ENCODE measurements around the gene REN. TPM values are rescaled to one million over a fixed set of nuclear protein-coding genes. Genes with fewer than 3 reads are reported as not detected.
A peak's percentile ranks its signal among the peaks of the same experiment; 100 is the strongest.

Gene REN
- total and polyA plus RNA-seq, 9 of the 15 experiments (the other 6 are each of a cell fraction or from before 2014, with no cell fraction given), result 1.7 to 9.9 (median 3.1) TPM

DNA sequence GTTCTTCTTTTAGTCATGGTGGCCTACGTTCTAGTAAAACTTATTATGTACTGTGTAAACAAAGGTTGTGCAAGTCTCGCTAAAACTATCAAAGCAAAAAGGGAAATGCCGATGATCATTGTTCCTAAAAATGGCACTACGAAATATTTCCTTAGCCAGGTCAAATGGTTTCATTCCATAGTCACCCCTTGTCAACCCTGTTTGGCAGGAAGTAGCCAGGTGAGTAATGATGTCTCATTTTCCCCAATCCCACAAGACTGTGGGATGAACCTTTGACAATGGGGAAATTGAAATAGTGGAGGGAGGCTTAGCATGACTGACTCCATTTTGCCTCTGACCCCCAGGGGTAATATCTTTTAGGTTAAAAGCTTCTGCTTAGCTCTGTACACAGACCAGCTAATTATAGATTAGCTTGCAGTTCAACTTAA lies 5.6 kb upstream of the REN start (continued):
- TF ChIP-seq, protein P1, sequence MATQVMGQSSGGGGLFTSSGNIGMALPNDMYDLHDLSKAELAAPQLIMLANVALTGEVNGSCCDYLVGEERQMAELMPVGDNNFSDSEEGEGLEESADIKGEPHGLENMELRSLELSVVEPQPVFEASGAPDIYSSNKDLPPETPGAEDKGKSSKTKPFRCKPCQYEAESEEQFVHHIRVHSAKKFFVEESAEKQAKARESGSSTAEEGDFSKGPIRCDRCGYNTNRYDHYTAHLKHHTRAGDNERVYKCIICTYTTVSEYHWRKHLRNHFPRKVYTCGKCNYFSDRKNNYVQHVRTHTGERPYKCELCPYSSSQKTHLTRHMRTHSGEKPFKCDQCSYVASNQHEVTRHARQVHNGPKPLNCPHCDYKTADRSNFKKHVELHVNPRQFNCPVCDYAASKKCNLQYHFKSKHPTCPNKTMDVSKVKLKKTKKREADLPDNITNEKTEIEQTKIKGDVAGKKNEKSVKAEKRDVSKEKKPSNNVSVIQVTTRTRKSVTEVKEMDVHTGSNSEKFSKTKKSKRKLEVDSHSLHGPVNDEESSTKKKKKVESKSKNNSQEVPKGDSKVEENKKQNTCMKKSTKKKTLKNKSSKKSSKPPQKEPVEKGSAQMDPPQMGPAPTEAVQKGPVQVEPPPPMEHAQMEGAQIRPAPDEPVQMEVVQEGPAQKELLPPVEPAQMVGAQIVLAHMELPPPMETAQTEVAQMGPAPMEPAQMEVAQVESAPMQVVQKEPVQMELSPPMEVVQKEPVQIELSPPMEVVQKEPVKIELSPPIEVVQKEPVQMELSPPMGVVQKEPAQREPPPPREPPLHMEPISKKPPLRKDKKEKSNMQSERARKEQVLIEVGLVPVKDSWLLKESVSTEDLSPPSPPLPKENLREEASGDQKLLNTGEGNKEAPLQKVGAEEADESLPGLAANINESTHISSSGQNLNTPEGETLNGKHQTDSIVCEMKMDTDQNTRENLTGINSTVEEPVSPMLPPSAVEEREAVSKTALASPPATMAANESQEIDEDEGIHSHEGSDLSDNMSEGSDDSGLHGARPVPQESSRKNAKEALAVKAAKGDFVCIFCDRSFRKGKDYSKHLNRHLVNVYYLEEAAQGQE (IDR thresholded peaks at IDR 0.05; ENCODE audit: borderline replicate concordance), result no peak
- TF ChIP-seq, protein P1 (CRISPR knock-in tag; IDR thresholded peaks at IDR 0.05; ENCODE audit: low read depth), result peak; percentile 57; the same call in 1 of the 2 replicates
- TF ChIP-seq L3MBTL2 (IDR thresholded peaks at IDR 0.05) (no peak), FOS (IDR thresholded peaks at IDR 0.05; ENCODE audit: extremely low read depth, insufficient read length) (no peak), ILK (tag; IDR thresholded peaks at IDR 0.05; ENCODE audit: borderline replicate concordance, low read depth) (peak; percentile 67), ZNF584 (CRISPR knock-in tag; IDR thresholded peaks at IDR 0.05; ENCODE audit: low read depth) (peak; percentile 93; the same call in 1 of the 2 replicates), ZNF780A (CRISPR knock-in tag; IDR thresholded peaks at IDR 0.05) (no peak), TARDBP (IDR thresholded peaks at IDR 0.05) (no peak), SRSF3 (IDR thresholded peaks at IDR 0.05; ENCODE audit: insufficient read depth, low read length) (no peak)
- TF ChIP-seq, protein P2, sequence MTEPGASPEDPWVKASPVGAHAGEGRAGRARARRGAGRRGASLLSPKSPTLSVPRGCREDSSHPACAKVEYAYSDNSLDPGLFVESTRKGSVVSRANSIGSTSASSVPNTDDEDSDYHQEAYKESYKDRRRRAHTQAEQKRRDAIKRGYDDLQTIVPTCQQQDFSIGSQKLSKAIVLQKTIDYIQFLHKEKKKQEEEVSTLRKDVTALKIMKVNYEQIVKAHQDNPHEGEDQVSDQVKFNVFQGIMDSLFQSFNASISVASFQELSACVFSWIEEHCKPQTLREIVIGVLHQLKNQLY (CRISPR knock-in tag; conservative IDR thresholded peaks at IDR 0.05), result no peak
- TF ChIP-seq, protein P3, sequence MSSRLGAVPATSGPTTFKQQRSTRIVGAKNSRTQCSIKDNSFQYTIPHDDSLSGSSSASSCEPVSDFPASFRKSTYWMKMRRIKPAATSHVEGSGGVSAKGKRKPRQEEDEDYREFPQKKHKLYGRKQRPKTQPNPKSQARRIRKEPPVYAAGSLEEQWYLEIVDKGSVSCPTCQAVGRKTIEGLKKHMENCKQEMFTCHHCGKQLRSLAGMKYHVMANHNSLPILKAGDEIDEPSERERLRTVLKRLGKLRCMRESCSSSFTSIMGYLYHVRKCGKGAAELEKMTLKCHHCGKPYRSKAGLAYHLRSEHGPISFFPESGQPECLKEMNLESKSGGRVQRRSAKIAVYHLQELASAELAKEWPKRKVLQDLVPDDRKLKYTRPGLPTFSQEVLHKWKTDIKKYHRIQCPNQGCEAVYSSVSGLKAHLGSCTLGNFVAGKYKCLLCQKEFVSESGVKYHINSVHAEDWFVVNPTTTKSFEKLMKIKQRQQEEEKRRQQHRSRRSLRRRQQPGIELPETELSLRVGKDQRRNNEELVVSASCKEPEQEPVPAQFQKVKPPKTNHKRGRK (tag; IDR thresholded peaks at IDR 0.05), result no peak
- TF ChIP-seq, protein P4, sequence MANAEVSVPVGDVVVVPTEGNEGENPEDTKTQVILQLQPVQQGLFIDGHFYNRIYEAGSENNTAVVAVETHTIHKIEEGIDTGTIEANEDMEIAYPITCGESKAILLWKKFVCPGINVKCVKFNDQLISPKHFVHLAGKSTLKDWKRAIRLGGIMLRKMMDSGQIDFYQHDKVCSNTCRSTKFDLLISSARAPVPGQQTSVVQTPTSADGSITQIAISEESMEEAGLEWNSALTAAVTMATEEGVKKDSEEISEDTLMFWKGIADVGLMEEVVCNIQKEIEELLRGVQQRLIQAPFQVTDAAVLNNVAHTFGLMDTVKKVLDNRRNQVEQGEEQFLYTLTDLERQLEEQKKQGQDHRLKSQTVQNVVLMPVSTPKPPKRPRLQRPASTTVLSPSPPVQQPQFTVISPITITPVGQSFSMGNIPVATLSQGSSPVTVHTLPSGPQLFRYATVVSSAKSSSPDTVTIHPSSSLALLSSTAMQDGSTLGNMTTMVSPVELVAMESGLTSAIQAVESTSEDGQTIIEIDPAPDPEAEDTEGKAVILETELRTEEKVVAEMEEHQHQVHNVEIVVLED (CRISPR knock-in tag; IDR thresholded peaks at IDR 0.05), result peak; percentile 55
- TF ChIP-seq, protein P5, sequence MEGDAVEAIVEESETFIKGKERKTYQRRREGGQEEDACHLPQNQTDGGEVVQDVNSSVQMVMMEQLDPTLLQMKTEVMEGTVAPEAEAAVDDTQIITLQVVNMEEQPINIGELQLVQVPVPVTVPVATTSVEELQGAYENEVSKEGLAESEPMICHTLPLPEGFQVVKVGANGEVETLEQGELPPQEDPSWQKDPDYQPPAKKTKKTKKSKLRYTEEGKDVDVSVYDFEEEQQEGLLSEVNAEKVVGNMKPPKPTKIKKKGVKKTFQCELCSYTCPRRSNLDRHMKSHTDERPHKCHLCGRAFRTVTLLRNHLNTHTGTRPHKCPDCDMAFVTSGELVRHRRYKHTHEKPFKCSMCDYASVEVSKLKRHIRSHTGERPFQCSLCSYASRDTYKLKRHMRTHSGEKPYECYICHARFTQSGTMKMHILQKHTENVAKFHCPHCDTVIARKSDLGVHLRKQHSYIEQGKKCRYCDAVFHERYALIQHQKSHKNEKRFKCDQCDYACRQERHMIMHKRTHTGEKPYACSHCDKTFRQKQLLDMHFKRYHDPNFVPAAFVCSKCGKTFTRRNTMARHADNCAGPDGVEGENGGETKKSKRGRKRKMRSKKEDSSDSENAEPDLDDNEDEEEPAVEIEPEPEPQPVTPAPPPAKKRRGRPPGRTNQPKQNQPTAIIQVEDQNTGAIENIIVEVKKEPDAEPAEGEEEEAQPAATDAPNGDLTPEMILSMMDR (IDR thresholded peaks at IDR 0.05 in 2 of 3, conservative IDR thresholded peaks at IDR 0.05 in 1 of 3; ENCODE audit: insufficient read depth in 2 of 3, low read depth in 1 of 3, low read length in 3 of 3), result no peak

Data from K562 (cell line).